ENCODE data around the gene LAMA5.

The LAMA5 gene

DNA sequence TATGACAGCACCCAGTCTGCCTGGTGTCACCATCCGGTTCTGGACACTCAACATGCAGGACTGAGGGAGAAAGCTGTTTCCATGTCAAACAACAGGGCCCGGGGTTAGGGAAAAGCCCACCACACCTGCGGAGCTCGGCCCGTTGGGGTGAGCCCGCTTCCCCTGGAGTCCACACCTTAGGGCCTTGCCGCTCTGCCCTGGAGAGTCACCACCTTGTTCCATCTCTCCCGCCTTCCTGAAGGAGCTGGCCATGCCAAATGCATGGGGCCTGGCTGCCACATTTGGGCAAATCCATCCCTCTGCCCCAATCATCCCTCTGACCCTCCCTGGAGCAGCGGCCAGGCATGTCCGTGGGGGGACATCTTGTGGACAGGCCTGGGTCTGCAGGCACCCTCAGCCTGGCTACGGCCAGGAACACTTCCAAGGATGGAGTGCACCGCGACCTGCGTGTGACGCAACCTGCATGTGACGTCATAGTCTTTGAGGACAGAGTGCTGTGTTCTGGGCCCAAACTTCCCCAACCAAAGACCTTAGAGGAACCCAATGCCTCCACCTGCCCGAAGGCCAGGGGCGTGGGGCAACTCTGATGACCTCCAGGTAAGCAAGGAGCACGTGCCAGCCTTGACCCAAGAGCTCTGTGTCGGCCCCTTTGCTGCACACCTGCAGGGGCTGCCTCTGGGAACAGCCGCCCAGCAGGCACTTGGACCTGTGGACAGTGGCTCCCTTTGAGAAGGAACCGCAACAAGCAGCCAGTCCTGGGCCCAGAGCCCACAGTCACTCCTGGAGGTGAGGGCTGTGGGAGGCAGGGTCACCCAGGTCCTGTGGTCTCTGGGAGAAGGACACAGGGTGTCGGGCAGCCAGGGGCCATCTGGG is 38.2 kb upstream of the LAMA5 start:
- peak; percentile 46 to 85 for DNase-seq

DNA sequence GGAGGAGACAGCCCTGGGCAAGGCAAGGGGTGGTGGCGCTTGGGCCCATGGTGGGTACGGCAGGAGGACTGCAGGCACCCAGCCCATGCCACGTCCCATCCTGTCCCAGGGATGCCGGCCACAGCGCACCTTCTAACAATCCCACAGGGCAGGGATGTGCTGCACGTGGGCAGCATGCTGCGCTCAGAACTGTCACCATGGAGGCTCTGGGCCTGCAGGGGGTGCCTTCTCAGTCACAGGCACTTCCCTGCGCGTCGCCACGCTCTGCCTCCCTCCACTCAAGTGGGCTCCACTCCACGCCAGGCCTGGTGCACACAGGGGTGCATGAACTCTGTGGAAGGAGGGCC is 37.6 kb upstream of the LAMA5 start:
- no peak for DNase-seq

DNA sequence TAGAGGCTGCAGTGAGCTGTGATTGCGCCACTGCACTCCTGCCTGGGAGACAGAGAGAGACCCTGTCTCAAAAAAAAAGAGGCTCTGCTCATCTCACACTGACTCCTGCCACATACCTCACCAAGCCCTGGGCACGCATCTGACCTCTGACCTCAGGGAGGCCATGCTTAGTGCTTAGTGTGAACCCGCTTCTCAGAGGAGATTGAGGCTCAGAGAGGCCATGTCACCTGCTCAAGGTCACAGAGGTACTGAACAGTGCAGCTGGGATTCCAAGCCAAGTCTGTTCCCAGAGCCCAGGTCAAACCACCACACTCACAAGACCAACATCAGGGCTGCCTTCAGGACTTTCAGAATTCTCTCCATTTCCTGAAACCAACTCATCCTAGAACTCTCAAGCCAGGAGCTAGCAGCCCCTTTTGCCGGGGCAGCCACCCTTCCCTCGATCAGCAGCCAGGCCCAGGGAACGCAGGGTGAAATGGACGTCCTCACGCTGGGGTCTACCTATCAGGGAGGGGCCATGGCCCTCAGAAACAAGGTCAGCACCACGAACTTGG is 37.1 kb upstream of the LAMA5 start:
- no peak for DNase-seq

DNA sequence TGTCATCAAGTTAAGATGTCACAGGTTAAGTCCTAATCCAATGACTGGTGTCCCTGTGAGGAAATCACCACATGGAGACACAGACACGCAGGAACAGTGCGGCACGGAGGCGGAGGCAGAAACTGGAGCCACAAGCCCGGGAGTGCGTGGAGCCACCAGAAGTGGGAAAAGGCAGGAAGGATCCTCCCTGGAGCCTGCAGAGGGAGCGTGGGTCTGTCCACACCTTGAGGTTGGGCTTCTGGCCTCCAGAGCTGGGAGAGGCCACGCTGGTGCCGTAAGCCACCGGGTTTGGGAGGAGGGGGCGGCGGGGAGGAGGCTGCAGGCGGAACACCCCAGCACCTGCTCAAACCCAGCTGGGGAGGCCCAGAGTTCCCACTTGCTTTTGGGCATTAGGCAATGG is 36.2 kb upstream of the LAMA5 start:
- no peak for DNase-seq

GRCh38 chr20:62402456-62403150 is 35.5 kb upstream of the LAMA5 start:
- DNase-seq: no peak

- no peak for DNase-seq
Measured at GRCh38 chr20:62401331-62401779, 34.2 kb upstream of the LAMA5 start.

DNA sequence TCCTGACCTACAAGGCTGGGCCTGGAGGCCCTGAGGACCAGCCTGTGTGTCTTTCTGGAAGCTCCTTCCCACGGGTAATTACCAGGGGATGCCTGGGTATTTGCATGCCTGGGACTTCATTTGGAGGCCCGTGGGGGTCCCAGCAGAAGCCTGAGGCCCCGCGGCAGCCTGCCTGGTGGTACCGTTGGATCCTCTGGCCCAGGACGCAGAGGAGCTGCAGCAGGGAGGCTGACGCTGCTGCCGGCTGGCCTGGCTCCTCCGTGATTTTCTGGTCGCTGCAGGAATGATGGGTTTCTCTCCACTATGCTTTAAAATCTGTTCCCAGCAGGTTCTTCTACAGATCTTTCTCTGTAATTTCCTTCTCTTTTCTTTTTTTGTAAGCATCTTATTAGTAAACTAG is 33.4 kb upstream of the LAMA5 start:
- no peak for DNase-seq

DNA sequence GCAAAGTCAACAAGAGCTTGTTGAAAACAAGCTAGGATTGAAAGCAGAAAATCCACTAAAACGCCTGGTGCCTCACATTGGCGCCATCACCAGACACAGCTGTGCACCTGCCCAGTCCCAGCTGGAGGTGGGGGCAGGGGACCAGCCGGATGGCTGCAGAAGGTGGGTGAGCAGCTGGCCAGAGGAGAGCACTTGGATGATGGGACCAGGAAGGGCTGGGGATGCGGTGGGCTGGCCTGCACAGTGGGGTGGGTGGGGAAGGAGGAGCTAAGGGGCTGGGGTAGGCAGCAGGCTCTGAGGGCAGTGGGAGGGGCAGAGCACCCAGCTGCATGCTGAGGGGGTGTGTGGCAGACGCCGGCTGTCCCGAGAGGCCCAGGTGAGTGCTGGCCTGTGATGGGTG is 32.9 kb upstream of the LAMA5 start:
- DNase-seq: peak; percentile 85 to 92

- no peak for DNase-seq
Measured at GRCh38 chr20:62398120-62398821, 31.2 kb upstream of the LAMA5 start.

DNA sequence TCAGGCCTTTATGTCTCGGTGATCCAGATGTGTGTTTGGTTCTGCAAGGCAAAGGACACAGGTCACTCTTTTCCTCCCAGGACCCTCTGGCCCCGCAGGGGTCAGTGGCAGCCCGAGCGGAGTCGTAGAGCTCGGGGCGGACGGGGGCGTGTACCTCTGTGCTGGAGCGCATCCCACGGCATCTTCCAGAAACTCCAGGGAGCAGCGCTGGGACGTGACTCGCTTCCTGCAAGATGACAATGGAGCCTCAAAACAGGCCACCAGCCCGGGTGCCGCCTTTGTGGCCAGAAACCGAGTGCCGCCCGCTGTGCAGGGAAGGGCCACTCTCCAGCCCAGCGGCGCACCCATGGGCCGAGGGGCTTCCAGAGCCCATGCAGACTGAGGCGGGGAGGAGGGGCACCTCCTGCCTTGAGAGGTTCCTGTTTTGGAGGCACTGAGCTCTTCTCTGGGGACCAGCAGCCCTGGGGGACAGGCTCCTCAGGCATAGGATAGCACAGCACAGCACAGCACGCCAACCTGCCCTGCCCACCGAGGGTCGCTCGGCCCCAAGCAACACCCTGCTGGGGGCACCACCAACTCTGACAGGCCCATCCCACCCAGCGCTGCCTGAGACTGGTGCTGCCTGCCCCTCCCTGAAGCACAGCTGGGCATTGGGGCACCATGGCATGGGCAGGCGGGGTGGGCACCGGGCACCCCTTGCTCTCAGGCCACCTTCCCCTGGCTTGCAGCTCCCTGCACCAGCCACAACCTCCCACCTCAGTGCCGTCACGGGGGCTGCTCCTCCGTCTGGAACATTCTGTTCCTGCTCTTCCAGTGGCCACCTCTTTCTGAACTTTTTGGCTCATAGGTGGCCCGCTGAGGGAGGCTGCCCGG is 29.5 kb upstream of the LAMA5 start:
- no peak for DNase-seq

DNA sequence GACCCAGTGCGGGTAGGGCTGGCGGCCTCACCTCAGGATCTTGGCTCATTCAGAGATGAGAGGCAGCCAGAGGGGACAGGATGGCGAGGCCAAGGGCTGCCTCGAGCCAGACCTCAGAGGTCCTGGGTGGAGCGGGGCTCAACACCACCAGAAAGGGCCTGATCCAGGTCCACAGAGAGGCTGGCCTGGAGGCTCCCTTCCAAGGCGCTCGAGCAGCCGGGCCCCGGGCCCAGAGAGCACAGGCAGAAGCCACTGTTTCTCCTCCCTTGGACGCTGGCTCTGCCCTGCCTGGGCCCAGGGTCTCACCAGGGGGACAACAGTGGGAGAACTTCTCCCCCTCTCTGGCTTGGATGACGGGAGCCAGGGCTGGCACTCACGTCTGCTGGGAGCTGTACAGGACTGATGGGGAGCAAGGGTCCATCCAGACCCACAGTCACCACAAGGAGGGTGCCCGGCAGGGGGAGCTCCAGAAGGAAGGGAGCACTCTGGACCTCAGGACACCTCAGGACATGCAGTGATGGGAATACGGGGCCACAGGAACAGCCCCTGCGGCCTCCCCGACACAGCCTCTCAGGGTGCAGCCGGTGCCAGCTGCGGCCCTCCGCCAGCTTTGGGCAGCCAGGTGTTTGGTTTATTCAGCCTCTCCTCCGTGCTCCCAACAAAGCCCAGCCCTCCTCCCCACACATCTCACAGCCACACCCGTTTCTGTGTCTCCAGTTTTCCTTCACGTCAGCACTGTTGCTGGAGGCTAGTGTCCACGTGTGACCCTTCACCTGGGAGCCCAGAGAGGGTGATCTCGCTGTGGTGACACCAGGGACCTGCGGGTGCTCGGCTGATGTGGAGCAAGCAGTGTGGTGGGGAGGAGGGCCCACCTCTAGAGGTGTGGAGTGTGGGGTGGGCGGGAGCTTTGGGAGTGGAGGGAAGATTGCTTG is 28.5 kb upstream of the LAMA5 start:
- no peak for DNase-seq

GRCh38 chr20:62394248-62395245 is 27.4 kb upstream of the LAMA5 start:
- no peak for DNase-seq

DNA sequence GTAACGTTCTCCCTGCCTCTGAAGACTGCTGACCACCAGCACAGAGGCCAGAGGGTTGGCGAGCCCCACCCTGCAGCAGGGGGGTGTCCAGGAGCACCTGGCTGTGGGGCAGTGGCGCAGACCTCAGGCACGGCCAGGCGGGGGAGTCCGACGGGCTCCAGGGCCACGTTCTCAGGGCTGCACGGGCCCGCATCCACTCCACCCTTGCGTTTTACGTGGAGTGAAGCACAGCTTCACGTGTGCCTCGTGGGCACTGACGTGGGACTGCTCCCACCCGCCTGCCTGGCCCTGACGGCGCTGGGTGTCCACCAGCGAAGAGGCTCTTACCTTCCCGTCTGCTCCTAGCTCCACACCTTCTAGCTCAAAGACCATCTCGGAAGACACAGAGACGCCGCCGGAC is 26.7 kb upstream of the LAMA5 start:
- no peak for DNase-seq

GRCh38 chr20:62393335-62393665 is 26.2 kb upstream of the LAMA5 start:
- no peak for DNase-seq

DNA sequence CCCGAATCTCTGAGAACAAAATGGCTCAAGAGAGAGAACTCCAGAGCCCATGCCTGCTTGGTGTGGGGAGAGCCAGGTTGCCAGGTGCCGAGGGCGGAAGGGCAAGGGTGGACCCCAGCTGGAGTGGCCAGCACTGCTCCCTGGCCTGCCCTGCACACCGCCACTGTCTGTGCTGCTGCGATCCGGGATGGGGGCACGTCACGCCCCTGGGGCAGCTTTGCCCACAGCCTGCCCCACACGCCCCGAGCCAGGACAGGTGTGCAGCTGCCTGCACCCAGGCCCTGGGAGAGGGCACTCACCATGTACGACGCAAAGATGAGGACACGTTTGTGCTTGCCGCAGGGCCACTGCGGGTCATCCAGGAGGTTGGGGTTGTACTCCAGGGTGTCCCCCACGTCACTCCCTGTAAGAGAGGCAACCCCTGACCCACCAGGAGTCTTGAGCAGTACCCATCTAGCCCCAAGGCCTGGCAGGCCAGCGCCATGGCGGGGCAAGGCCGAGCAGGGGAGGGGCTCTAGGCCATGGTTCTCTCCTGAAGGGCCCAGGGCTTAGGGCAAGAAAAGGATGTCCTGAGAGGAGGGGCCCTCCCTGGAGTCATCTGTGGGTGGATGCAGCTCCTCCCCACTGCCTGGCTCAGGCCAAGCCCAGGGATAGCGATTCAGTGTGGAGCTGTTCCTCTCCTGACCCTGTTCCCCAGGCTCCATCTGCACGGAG is 25.7 kb upstream of the LAMA5 start:
- DNase-seq: no peak

- no peak for DNase-seq
Measured at GRCh38 chr20:62392077-62392418, 24.9 kb upstream of the LAMA5 start.

GRCh38 chr20:62391165-62392076 is 24.3 kb upstream of the LAMA5 start:
- DNase-seq: no peak

All from SHP77 (cell line).